GM12878 (cell line): ENCODE data around the gene ING1. TPM values are rescaled to one million over a fixed set of nuclear protein-coding genes. Genes with fewer than 3 reads are reported as not detected.

ENCODE experiments used
- ASH2L ChIP-seq: fragments of 300-600, 200-600 bp; sonication (generic); IDR thresholded peaks from 2 replicates; pipeline ENCODE4 v1.6.1; 2017; ENCODE audit warnings: low read depth, mild to moderate bottlenecking, borderline replicate concordance
- ATF2 ChIP-seq: IDR thresholded peaks from 2 replicates; pipeline ENCODE4 v1.6.1; 2012; ENCODE audit warnings: low read length, inconsistent platforms
- ATF3 ChIP-seq: IDR thresholded peaks from 2 replicates; pipeline ENCODE4 v1.6.1; 2011; ENCODE audit warnings: low read depth, mild to moderate bottlenecking, low read length, moderate library complexity, borderline replicate concordance; ENCODE audit errors: extremely low read depth
- BCL11A ChIP-seq: IDR thresholded peaks from 2 replicates; pipeline ENCODE4 v1.6.1; 2011; ENCODE audit warnings: low read depth, low read length
- CREM ChIP-seq: IDR thresholded peaks from 2 replicates; pipeline ENCODE4 v1.6.1; 2014; ENCODE audit warnings: antibody characterized with exemption, low read depth
- E2F8 ChIP-seq: fragments of 450-650 bp; IDR thresholded peaks from 2 replicates; pipeline ENCODE4 v1.6.1; 2018; ENCODE audit warnings: mild to moderate bottlenecking, low read depth, moderate library complexity; ENCODE audit not compliant: partially characterized antibody
- E4F1 ChIP-seq: fragments of 450-650 bp; IDR thresholded peaks from 2 replicates; pipeline ENCODE4 v1.6.1; 2018; ENCODE audit warnings: borderline replicate concordance, mild to moderate bottlenecking; ENCODE audit not compliant: partially characterized antibody
- FOXK2 ChIP-seq: fragments of 450-650 bp; IDR thresholded peaks from 2 replicates; pipeline ENCODE4 v1.6.1; 2017; ENCODE audit warnings: mild to moderate bottlenecking, moderate library complexity
- FOXM1 ChIP-seq: IDR thresholded peaks from 2 replicates; pipeline ENCODE4 v1.6.1; 2012; ENCODE audit warnings: low read depth, mild to moderate bottlenecking, inconsistent platforms, low read length, moderate library complexity
- HDAC6 ChIP-seq: fragments of 200-600 bp; sonication (generic); IDR thresholded peaks from one replicate; pipeline ENCODE4 v1.8.0; 2017; ENCODE audit warnings: antibody characterized with exemption; ENCODE audit not compliant: unreplicated experiment
- PAX5 ChIP-seq: IDR thresholded peaks from 2 replicates; pipeline ENCODE4 v1.6.1; 2011; ENCODE audit warnings: low read depth, low read length, borderline replicate concordance
- RCOR1 ChIP-seq: conservative IDR thresholded peaks from 2 replicates; pipeline ENCODE4 v1.6.1; 2012; ENCODE audit warnings: low read depth, low read length, improper control_type of control experiment
- SIX5 ChIP-seq: IDR thresholded peaks from 2 replicates; pipeline ENCODE4 v1.6.1; 2011; ENCODE audit warnings: mild to moderate bottlenecking, low read depth, low read length, moderate library complexity; ENCODE audit not compliant: severe bottlenecking
- SMAD5 ChIP-seq: IDR thresholded peaks from 2 replicates; pipeline ENCODE4 v1.6.1; 2016; ENCODE audit warnings: antibody characterized with exemption, low read depth
- TARDBP ChIP-seq: IDR thresholded peaks from 2 replicates; pipeline ENCODE4 v1.6.1; 2016; ENCODE audit warnings: borderline replicate concordance
- USF1 ChIP-seq: IDR thresholded peaks from 2 replicates; pipeline ENCODE4 v1.6.1; 2011; ENCODE audit warnings: borderline replicate concordance, low read depth, mild to moderate bottlenecking, moderate library complexity, mixed read lengths, low read length; ENCODE audit not compliant: insufficient read depth; ENCODE audit errors: extremely low read length
- ZNF687 ChIP-seq: fragments of 450-650 bp; IDR thresholded peaks from 2 replicates; pipeline ENCODE4 v1.6.1; 2017; ENCODE audit warnings: mild to moderate bottlenecking, moderate library complexity
- polyA plus RNA-seq, 11 experiments: library from polyadenylated mRNA; depleted of rRNA in 4 of 11; unstranded in 6 of 11; stranded (reverse) in 5 of 11; fragments of >200 nt; fragmentation: Nextera tagmentation in 4 of 11; fragmentation: Illumina TruSeq in 1 of 11; extraction: Ambion mirVana in 4 of 11; extraction: Trizol in 1 of 11; gene quantifications; 1 replicate in 1 of 11; 2 replicates in 10 of 11; pipeline versions ENCODE4 v1.2.1 to v1.2.3, GENCODE V29; 2011 to 2016; ENCODE audit warnings: inconsistent platforms in 2 of 11, missing spikeins in 2 of 11, low read depth in 1 of 11
- total RNA-seq, 4 experiments: library from RNA; depleted of rRNA in 3 of 4; stranded (reverse); fragments of >200 nt in 3 of 4; fragmentation: Illumina TruSeq in 1 of 4; extraction: Trizol in 1 of 4; gene quantifications; 2 replicates each; pipeline versions ENCODE4 v1.2.1 to v1.2.3, GENCODE V29; 2013 to 2021

The ING1 gene
- total and polyA plus RNA-seq, 10 of the 15 experiments (the other 5 are each of a cell fraction or from before 2014, with no cell fraction given), result 1.3 to 20.4 (median 13.1) TPM

GRCh38 chr13:110714797-110715394 is 1.4 kb downstream of the ING1 start (continued):
- TF ChIP-seq RCOR1 (0 out of 2 replicates have a peak, but pooled peaks have one; percentile 19), SMAD5 (peak; percentile 99), SIX5 (no peak), E4F1 (no peak), CREM (no peak), ATF2 (no peak), E2F8 (peak; percentile 60), HDAC6 (peak; percentile 95), PAX5 (0 out of 2 replicates have a peak, but pooled peaks have one; percentile 39), ATF3 (no peak), USF1 (no peak), TARDBP (no peak), ASH2L (no peak), ZNF687 (peak; percentile 93), BCL11A (no peak), FOXM1 (no peak), FOXK2 (no peak)
